Cerebellar nuclear complex (tissue), 1 donor: Measurements from ENCODE around the gene TPM2.
A peak's percentile ranks its signal among the peaks of the same experiment; 100 is the strongest.

Source experiments
- DNase-seq, 2 experiments: peaks; one replicate each; lab custom pipeline; 2025; lab: John Stamatoyannopoulos, UW

TPM2 gene

DNA sequence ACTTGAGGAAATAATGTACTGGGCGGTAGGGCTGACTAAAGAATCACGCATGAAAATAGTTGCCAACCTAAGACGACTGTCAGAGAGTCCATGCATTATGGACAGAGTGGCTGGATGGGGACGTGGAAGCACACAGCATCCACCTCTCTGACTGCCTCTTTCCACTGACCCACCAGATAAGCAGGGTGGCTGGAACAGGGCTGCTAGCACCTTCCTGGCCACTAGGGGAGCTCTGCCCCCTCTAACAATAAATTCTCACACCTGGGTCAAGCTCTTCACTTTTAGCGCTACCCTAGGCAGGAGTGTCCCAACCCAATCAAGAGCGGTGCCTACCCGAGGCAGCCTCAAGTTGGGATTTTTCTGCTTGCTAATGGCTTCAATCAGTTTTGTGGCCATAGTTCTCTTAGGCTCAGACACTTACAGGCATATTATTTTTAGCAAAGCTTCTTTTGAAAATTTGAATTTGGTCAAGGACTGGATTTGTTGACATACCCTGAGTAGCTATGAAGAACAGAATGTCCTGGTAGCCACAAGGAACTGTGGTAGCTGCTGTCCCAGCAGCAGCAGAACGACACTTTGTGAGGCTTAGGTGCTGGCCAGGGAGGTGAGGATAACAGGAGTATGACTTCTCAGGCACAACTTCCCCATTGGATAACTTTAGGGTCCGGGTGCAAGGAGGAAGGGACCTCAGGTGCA is 6.9 kb upstream of the TPM2 start:
- DNase-seq = peak in 1 of 2 experiments; percentile 39

DNA sequence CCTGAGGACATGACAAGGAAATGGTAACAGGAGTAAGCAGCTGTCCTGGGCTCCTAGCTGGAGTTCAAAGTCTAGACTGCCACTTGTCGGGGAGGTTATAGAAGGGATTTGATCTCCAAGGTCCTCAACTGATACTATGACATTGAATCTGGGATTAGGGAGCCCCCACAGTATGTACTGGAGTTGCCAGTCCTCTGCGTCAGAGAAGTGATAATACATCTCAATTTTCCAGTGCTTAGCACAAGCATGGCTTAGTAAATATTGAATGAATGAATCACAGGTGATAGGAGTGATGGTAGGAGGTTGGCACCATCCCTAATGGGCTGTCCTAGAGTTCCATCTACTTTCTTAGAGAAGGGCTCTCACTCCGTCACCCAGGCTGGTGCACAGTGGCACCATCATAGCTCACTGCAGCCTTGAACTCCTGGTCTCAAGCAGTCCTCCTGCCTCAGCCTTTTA is 6.2 kb upstream of the TPM2 start:
- no peak for DNase-seq

DNA sequence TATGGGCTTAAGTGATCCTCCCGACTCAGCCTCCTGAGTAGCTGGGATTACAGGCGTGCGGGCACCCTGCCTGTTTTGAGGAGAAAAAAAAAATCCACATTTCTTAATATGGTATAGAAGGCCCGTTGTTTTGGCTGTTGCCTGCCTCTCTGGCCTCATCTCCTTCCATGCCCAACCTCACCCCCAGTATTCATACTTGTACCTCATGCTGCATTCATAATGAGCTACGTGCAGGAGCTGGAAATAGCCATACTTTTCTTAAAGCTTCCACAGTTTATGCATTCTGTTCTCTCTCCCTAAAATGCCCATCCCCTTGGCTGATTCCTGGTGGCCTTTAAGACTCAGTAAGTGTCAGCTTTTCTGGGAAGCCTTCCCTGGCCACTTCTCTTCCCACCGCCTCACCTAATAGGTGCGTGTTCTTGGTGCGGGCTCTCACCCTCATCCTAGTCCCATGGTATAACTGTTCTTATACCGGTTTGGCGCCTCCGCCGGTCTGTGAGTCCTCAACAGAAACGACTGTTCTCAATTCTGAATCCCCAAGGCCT is 2.1 kb upstream of the TPM2 start:
- no peak for DNase-seq

DNA sequence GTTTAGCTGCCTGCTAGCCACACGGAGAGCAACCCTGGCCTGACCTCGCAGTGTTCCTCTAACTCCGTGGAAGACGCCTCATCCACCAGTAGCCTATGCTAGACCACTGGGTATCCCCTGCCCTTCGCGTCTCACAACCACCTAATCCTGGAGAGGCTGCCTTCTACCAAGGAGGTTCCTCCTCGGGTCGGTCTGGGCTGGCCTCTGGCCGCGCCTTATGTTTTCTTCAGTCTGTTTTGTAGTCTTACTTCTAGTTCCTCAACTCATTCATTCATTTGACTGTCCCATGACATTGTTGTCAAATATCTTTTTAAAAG is 1.6 kb upstream of the TPM2 start:
- no peak for DNase-seq

DNA sequence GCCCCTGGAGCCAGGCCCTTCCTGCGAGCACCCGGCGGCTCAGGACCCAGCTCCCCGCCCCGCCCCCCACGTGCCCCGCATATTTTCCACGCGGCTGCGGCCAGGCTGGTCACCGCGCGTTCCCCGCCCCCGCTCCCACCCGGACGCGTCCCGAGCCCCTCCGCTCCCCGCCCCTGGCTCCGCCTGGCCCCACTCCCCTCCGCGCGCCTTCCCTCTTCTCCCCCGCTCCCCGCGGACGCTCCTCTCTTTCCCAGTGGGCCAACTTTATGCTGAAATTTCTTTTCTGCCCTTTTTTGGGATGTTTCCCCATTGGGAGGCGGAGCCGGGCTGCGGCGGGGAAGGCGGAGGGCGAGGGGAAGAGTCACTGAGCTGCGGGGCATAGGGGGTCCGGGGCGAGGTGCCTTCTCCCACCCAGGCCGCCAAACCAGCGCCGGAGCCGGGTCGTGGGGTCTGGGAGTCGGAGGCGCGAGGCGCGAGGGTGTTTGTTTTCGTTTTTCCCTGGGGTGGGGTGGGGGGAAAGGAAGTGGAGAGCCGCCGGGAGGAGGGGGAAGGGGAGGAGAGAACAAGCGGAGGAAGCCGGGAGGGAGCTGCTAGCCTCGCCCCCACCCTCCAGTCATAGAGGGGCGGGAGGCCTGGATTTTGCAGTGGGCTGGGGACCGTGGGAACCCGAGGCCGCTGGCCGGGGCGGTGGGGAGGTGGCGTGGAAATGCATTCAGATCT is 1.0 kb upstream of the TPM2 start:
- no peak for DNase-seq

DNA sequence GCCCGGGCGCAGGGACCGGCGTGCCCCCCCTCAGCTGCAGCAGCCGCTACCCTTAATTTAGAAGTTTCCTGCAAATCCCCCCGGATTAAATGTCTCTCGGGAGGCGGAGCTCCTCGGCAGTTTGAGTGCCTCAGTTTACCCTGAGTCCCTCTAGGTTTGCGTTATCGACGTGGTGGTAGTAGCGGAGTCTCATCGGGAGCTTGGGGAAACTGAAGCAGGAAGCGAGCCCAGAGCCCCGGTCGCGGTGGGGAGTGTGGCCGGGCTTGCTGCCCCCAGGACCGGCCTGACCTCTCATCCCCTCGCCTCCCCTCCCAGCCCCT is 529 bp upstream of the TPM2 start:
- no peak for DNase-seq

DNA sequence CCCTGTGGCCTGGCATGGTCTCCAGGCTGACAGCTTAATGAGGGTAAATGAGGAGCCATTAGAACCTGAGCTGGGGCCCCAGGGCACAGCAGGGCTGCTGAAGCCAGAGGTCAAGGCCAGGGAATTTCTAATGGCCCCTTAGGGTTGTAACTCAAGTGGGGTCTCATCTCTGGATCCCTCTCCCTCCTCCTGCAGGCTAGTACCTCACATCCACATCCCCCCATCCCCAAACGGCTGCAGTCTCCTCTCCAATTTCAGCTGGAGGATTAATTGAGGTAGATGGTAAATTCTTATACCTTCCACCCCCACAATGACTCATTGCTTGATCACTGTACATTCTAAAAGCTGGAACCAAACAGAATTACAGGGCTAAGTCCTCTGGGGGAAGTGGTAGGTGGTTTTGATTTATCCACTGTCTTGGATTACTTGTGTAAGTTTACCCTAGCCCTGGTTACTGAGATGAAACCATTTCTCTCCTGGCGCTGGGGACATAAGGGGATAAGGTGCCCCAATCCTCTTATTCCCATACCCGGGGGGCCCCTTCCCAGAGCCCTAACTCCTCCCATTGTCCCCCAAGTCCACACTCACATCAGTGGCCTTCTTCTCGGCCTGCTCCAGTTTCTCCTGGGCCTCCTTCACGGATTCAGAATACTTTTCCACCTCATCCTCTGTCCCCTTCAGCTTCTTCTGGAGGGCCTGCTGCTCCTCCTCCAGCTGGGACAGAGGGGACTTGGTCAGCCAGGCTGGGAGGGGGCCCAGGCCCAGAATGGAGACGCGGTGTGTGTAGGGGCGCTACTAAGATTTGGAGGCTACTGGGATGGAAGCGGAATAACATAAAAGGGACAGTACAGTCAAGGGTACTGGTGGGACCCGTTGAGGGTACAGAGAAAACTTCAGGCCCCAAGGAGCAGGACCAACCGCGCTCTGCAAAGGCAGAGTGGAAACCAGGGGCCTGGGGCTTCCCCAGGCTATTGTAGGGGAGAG is 875 bp downstream of the TPM2 start:
- no peak for DNase-seq

DNA sequence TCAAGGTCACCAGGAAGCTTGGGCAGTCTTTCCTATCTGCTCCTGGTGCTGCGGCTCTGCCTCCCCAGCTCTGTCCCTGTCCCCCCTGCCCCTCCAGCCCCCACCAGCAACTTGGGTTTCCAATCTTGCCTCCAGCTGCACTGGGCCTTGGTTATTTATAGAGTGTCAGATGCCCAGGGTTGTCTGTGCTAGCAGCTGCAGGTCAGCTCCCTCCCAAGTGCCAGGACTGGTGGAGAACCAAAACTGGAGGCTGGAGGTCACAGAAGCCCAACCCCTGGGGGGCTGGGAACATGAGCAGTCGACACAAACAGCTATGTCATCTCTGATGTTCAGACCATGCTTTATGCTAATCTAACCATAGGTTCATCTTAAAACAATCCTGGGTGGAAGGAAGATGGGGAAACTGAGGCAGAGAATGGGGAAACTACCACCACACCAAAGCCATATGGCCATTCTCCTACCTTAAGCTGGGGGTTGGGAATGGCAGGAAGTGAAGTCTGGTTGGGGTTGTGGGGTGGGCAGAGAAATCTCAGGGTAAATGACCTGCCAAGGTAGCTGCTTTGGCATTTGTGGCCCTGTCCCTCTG is 1.7 kb downstream of the TPM2 start:
- DNase-seq = no peak

DNA sequence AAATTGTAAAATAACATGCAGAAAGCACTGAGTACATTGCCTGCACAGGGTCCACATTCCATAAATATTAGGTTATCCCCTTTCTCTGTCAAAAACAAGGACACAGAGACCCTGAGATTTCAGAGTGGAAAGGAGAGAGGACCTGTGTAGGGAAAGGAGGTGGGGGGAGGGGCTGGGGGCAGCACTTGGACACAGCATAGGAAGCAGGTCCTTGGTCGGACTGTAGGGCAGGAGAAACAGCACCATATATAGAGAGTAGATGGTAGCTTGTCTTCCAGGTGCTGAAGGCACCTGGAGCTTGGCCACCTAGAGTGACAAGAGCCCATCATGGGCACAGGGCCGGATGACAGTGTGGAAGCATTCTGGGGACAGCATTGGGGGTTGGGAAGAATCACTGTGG is 2.4 kb downstream of the TPM2 start:
- DNase-seq = no peak

DNA sequence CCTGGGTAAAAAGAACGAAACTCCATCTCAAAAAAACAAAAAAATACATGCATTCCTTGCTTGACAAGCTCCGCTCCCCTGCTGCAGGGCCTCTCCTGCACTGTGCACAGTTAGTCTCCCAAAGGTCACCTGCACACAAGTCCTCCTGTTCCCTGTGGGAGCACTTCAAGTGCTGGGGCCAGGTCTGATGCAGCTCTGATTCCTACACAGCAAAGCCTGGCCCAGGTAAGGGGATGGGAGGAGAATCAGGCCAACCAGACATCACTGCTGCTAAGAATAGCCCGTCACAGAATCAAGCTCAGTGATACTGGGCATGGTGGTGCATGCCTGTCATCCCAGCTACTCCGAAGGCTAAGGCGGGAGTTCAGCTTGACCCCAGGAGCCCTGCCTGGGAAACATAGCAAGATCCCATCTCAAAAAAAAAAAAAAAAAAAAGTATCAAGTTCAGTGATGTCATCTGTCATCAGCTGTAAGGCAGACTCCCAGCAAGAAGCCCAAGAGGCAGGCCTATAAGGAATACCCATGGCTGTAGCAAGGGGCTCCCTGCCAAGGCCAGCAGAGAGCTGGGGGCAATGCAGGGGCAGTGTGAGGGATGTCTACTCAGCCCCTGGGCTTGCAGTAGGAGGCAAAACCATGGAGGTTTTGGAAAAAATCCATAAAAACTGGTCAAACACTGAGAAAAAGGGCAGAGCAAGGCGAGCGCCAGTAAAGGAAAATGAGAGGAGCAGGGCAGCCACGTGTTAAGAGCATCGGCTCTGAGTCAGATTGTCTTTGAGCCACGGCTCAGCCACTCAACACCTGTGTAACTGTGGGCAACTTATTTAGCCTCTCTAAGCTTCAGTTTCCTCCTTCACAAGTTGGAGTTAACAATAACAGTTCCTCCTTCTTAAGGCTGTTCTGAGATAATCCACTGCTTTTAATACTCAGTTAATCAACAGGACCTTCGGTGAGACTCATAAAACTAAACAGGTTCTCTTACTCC is 3.2 kb downstream of the TPM2 start:
- DNase-seq = peak; percentile 70

DNA sequence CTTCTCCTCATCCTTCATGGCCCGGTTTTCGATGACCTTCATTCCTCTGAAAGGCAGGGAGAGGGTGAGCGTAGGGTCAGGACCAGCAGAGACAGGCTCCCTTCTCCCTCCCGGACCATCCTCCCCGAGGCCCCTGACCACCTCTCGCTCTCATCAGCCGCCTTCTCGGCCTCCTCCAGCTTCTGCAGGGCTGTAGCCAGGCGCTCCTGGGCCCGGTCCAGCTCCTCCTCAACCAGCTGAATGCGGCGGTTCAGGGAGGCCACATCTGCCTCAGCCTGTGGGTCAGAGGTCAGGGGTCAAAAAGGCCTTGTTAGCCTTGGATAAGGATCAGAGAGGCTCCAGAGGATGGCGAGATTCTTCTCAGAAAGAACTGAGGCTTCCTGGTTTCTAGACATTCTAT is 4.2 kb downstream of the TPM2 start:
- DNase-seq = no peak

DNA sequence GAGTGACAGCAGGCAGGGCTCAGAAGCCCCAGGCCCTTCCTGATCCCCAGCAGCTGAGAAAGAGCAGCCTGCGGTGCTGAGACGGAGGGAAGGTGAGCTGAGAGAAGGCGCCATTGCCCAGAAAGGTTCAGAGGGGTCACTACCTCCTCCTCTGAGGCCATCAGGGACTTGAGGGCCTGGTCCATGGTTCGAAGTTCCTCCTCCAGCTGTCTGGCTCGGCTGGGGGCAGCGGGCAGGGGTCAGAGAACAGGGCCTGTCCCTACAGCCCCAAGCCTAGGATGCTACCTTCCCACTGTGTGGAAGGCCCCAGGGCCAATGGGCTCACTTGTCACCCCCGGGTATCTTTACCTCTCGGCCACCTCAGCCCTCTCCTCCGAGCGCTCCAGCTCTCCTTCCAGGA is 4.8 kb downstream of the TPM2 start:
- no peak for DNase-seq

DNA sequence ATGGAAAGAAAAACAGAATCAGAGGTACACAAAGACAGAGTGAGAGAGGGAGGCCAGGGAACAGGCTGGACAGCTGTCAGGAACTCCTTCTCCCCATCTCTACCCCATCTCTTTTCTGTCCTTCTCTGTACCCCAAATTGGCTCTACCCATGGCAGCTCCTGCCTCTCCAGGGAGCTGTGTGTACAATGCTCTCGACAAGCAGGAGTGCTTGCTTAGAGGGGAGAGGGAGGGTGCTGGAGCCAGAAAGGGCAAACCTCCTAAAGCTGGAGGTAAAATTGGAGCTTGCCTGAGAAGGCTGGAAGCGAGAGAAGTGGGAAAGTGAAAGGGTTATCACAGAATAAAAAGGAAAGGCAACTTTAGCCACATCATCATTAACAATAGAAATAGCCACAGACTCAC is 6.4 kb downstream of the TPM2 start:
- no peak for DNase-seq

DNA sequence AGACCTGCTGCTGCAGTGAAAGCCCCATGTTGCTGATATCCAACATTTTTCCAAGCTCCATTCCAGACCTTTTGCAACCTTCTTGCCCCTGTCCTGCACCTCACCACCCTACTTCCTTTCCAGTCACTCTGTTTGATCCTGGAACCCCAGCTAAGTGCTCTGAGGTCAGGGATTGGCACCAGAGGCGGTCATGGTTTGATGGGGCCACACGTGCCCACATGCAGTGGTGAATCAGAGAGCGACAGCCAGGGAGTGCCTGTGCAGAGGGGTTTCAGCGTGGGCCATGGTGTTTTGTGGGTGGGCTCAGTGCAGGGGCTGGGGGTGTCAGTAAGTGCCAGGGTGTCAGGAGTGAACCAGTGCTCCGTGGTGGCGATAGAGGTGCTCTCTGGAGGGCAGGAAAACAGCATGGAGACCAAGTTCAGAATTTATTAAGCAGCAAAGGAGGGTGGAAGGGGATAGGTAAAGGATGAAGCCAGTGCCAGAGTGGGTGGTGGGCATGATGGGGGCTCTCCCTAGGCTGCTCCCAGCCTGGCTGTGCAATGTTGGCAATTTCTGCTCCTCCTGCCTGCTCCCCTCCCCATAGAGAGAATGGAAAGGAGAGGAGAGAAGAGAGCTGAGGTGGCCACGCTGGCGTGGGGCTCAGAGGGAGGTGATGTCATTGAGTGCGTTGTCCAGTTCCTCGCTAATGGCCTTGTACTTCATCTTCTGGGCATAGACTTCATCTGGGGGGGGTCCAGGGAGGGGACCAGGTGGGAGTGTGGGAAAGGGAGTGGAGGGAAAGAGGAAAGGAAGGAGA is 7.0 kb downstream of the TPM2 start:
- no peak for DNase-seq

DNA sequence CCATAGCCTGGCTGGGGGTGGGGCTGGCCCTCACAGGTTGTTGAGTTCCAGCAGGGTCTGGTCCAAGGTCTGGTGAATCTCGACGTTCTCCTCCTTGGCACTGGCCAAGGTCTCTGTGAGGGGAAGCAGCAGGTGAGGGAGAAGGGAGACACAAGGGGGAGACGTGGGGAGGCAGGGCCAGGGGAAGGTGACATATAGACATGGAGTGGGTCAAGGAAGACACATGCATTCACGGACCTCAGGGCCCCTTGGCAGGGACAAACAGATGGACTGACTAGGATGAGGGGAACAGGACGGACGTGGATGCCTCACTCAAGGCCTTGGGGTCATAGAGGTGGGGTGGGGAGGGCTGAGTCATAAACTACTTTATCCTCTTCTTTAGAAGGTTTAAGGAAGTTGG is 7.7 kb downstream of the TPM2 start:
- no peak for DNase-seq

DNA sequence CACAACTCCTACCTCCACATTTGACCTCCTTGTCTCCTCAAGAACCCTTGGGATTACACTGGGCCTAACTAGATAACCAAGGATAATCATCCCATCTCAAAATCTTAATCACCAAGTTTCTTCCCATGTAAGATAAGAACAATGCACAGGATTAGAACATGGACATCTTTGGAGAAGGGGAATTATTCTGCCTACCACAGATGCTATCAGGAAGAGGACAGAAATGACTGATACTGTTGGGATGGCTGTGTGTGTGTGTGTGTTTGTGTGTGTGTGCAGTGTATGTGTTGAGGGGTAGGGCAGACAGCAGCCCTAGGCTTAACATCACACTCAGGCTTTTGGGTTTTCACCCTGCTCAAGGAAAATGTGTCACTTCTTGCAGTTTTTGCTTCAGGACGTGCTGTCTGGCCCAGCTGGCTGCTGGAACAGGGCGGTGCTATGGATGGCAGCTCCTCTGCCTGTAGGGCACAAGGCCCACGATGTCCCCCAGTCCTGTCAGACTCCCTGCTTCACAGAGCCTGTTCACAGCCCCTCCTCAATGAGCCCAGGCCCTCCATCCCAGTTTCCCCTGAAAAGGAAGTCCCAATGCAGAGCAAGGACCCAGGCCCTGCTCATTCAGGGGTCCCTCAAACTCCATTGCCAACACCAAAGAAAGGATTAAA is 8.3 kb downstream of the TPM2 start:
- no peak for DNase-seq

DNA sequence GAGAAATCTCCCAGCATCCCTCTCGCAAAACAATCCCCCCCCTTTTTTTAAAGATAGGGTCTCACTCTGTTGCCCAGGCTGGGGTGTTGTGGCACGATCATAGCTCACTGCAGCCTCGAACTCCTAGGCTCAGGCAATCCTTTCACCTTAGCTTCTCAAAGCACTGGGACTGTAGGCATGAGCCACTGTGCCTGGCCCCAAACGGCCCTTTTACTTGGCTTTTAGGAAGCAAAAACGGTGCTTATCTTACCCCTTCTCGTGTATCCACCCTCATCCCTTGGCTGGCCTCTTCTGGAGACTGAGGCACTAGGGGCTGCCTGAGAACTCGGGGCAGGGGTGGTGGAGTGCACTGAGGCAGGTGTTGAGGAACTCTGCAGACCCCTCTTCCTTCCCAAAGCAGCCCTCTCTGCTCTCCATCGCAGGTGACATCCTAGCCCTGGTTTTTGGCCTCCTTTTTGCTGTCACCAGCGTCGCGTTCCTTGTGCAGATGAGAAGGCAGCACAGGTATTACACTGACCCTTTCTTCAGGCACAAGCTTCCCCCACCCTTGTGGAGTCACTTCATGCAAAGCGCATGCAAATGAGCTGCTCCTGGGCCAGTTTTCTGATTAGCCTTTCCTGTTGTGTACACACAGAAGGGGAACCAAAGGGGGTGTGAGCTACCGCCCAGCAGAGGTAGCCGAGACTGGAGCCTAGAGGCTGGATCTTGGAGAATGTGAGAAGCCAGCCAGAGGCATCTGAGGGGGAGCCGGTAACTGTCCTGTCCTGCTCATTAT is 9.2 kb downstream of the TPM2 start:
- DNase-seq = no peak

DNA sequence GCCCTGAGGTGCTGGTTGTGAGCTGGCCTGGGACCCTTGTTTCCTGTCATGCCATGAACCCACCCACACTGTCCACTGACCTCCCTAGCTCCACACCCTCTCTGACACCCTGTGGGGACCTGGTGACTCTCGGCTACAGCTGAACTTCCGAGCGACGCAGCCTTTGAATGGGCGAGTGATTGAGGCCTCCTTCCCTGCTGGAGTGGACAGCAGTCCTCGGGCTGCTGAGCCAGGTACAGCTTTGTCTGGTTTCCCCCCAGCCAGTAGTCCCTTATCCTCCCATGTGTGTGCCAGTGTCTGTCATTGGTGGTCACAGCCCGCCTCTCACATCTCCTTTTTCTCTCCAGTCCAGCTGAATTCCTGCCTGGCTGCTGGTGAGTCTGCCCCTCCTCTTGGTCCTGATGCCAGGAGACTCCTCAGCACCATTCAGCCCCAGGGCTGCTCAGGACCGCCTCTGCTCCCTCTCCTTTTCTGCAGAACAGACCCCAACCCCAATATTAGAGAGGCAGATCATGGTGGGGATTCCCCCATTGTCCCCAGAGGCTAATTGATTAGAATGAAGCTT is 9.9 kb downstream of the TPM2 start:
- no peak for DNase-seq

DNA sequence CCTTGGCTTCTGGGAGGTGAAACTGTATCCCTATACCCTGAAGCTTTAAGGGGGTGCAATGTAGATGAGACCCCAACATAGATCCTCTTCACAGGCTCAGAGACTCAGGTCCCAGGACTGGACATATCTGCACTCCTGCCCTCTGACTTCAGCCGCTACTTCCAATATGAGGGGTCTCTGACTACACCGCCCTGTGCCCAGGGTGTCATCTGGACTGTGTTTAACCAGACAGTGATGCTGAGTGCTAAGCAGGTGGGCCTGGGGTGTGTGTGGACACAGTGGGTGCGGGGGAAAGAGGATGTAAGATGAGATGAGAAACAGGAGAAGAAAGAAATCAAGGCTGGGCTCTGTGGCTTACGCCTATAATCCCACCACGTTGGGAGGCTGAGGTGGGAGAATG is 10.6 kb downstream of the TPM2 start:
- no peak for DNase-seq
